Occipital lobe (tissue), 2 donors: ENCODE measurements around the gene COMP. TPM values are rescaled to one million over a fixed set of nuclear protein-coding genes. Genes with fewer than 3 reads are reported as not detected.
"Not testable (repeated sequence)": the region's sequence is repeated elsewhere in the genome, so short reads cannot be mapped to it uniquely, and the experiment has no call there.

Source experiments
- DNase-seq: peaks from one replicate; lab custom pipeline; 2025; lab: John Stamatoyannopoulos, UW
- total RNA-seq: library from RNA; depleted of rRNA; stranded (reverse); fragments of >200 nt; gene quantifications from one replicate; pipeline ENCODE4 v1.2.3, GENCODE V29; 2014

The COMP gene
- total RNA-seq = not detected

DNA sequence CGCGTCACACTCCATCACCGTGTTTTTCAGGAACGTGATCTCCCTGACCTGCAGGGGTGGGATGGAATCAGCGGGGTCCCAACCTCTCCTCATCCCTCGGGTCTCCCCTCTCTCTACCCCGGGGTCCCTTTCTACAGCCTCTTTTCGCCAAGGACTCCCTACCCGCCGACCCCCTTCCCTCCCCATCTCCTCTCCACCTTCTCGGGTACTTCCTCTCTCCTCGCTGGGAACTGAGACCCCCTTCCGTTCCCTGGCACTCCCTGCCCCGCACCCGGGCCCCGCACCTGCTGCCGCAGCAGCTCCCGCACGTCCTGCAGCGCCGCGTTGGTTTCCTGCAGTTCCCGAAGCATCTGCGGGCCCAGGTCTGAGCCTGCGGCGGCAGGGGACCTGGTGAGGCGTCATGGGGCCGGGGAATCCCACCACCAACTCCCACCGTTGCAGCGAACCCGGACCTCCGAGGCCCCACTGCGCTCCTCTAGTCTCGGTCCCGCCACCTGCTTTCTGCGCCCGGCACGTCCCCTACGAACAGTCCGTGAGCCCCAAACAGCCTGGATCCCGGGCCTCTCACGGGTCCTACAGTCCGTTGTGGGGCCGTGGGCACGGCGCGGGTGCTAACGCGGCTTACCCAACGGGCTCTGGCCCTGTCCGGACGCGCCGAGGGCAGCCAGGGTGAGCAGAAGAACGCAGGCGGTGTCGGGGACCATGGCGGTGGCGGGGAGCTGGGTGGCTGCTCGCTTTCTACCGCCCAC is at the start of gene COMP:
Gene COMP (minus strand): TSS at position 740 of the 749 bp plus-strand sequence. CDS start 36 bp downstream, at position 704.
- DNase-seq = no peak

GRCh38 chr19:18840288-18841267 is 49.5 kb upstream of the COMP start:
- no peak for DNase-seq

GRCh38 chr19:18839465-18840287 is 48.6 kb upstream of the COMP start:
- DNase-seq = no peak

GRCh38 chr19:18834644-18834984 is 43.5 kb upstream of the COMP start:
- no peak for DNase-seq

GRCh38 chr19:18833849-18834643 is 42.9 kb upstream of the COMP start:
- DNase-seq = no peak

DNA sequence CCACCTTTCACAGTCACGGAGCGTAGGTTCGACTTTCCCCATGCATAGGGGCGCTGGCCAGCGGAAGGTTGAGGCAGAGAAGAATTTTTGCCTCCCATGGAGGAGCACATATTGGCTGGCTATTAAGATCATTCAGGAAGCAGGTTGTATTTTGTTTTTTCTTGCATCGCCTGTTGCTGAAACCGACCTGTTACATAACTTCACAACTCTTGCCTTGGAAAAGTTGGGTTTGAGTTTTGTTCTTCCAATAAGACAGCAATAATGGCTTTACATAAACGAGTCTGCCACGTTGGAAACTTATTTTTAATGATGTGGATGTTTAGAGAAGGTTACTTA is 42.0 kb upstream of the COMP start:
- no peak for DNase-seq

DNA sequence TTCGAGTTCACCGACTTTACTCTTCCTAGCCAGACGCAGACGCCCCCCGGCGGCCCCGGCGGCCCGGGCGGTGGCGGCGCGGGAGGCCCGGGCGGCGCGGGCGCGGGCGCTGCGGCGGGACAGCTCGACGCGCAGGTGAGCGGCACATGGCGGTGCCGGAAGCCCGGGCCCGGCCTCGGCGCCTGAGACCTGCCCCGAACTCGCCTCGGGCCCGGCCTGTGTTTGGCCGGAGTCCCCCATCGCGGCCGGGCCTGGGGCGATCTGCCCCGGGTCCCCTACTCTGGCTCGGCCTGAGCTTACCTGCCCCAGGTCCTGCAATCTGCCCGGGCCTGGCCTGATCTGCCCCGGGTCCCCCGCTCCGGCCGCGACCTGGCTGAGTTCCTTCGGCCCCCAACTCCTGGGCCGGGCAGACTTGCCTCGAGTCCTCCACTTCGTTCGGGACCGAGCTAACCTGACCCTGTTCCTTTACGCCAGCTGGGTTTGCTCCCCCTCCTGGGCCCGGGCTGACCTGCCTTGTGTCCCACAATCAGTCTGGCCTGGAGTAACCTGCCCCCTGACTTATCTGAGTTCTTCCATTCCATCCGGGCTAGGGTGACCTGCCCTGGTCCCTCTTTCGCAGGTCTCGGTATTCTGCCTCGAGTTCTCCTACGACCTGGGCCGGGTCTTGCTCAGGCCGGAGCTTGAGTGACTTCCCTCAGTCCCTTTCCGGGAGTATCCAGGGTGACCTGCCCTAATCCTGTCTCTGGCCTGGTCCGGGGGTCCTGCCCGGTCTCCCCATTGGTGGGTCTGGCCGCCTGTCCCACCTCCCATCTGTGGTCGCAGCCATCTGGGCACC is 41.4 kb upstream of the COMP start:
- no peak for DNase-seq

DNA sequence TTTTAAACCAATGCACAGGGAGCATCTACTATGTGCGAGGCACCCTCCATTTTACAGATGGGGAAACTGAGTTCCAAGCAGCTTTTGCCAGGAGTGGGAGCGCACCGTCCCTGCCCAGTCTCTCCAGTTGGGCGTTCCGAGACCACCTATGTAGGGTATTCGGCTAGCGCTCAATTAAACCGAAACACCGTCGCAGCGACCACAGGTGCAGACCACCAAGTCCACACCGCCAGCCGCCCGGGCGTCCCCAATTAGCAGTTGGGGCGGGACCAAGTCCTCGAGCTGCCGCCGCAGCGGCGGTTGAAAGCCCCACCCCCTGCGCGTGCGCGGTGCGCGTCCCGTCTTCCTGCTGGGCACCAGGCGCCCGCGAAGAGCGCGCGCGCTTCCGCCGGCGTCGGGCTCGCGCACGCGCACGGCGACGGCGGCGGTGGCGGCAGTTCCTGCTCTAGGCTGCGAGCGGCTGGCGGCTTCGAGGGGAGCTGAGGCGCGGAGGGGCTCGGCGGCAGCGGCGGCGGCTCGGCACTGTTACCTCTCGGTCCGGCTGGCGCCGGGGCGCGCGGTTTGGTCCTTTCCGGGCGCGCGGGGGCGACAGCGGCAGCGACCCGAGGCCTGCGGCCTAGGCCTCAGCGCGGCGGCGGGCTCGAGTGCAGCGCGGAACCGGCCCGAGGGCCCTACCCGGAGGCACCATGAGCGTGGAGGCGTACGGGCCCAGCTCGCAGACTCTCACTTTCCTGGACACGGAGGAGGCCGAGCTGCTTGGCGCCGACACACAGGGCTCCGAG is 40.6 kb upstream of the COMP start, which contains the start of gene UPF1:
Gene UPF1 (plus strand): TSS at position 436 of the 782 bp plus-strand sequence. CDS start 251 bp downstream, at position 687.
- DNase-seq = peak; percentile 86

DNA sequence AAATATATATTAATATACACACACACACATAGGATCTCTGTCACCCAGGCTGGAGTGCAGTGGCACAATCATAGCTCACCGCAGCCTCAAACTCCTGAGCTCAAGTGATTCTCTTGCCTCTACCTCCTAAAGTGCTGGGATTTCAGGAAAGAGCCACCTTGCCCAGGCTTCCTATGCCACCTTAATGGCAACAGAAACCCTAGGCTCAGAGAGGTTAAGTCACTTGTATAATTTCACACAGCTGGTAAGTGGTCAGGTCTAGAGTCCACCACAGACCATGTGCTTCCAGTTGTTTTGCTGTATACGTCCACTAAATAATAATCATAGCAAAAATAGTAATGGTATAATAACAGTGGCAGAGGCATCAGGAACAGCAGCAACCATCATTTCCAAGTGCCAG is 39.4 kb upstream of the COMP start:
- no peak for DNase-seq

DNA sequence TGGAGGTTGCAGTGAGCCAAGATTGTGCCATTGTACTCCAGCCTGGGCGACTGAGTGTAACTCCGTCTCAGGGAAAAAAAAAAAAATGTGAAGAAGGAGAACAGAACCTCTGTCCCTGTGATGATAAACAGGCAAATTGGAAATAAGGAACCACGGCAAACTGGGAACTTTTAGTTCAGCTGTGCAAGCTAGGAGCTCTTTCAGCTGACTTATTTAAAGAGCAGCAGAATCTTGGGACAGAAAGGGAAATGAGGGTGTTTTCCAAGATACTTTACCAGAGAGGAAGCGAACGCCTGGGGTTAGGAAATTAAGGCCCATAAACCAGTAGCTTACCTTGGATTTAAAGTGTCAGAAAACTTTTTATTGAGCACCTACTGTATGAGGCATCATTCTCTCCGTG is 37.7 kb upstream of the COMP start:
- no peak for DNase-seq

DNA sequence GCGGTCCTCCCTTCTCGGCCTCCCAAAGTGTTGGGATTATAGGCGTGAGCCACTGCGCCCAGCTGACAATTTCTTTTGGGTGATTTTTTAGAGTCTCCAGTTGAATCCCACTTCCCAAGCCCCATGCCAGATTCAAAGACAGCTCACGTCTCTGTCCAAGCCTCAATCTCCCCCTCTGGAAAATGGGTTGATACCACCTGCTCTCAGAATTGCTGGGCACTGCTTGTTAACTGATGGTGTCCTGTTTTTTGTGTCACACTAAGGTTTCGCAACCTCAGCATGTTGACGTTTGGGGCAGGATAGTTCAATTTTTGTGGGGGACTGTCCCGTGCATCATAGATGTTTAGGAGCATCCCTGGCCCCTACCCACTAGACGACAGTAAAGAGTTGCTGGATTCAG is 26.5 kb upstream of the COMP start:
- no peak for DNase-seq

GRCh38 chr19:18816645-18817044 is 25.5 kb upstream of the COMP start:
- not testable (repeated sequence) for DNase-seq

- DNase-seq = no peak
Observed at GRCh38 chr19:18815673-18816072, 24.6 kb upstream of the COMP start.

- no peak for DNase-seq
Observed at GRCh38 chr19:18814063-18814462, 23.0 kb upstream of the COMP start.

GRCh38 chr19:18811638-18812037 is 20.5 kb upstream of the COMP start:
- DNase-seq = not testable (repeated sequence)

DNA sequence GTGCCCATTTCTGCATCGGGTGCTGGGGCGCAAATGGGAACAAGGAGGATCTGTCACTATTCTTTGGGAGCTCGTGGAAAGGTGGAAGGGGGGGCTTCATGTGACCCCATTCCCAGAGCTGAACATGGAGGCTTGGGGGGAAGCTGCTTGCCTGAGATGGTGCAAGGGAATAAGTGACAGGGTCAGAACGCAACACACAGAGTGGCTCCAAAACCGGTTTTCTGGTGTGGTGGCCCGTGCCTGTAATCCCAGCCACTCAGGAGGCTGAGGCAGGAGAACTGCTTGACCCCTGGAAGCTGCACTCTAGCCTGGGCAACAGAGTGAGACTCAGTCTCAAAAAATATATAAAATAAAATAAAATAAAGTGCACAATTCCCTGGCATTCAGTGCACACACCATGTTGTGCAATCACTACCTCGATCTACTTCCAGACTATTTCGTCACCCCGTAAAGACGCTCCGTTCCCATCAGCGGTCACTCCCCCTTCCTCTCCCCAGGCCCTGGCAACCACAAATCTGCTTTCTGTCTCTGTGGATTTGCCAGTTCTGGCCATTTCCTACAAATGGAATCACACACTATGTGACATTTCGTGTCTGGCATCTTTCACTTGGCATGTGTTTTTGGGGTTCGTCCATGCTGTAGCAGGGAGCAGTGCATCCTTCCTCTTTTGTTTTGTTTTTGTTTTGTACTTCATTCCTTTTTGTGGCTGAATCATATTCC is 18.2 kb upstream of the COMP start:
- no peak for DNase-seq

DNA sequence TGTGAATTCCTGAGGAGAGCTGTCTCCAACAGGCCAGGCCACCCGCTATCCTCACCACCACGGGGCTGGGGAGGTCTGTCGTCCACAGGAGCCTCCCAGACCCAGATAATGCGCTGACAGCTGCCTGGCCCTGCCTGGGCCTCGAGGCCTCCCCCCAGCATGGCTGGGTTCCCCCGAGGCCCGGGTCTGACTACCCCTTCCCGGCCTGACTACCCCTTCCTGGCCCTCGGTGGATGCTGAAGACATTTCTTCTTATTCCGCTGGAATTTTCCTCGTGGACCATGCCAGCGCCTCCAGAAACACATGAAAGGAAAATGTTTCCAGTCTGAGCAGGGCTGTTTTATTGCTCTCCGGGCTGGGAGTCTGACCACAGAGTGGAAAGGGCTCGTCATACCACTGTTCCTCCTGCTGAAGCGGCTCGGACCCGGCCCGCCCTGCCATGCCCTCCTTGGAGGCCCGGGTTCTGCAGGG is 16.8 kb upstream of the COMP start:
- DNase-seq = no peak

GRCh38 chr19:18804643-18805042 is 13.5 kb upstream of the COMP start:
- DNase-seq = no peak
